ENCODE measurements around the gene COIL. TPM values are rescaled to one million over a fixed set of nuclear protein-coding genes. Genes with fewer than 3 reads are reported as not detected.

The COIL gene
- total RNA-seq, 1 donor = 13.3 TPM

DNA sequence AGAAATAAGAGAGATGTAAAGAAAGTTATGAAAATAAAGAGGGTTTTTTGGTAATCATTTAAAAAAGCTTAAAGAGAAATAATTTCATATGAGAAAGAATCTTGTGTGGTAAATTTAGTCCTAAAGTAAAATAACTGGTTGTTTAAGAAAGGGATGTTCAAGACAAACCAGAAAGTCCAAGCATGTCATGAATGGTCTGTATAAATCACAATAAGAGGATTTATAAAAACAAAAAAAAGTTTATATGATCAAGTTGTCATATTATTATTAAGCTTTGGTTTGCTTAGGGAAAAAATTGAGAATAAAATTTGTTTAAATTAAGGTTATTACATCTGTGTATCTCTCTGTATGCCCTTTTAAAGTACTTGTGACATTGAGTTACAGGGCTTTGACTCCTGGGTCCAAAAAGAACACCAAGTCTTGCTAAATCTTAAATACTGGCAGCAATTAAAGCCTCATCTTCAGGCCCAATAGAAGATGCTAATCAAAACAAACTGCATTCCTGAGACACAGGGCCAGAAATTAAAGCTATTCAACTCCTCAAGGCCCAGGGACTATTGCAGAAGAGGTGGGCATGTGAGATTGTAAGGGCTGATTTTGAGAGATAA lies 31.4 kb downstream of the COIL start:
- no peak overlapping the region for H3K4me3 ChIP-seq (ENCODE audit: low read depth, low read length)
- DNase-seq (ENCODE audit: low read depth) = no peak
- TF ChIP-seq, protein P1, sequence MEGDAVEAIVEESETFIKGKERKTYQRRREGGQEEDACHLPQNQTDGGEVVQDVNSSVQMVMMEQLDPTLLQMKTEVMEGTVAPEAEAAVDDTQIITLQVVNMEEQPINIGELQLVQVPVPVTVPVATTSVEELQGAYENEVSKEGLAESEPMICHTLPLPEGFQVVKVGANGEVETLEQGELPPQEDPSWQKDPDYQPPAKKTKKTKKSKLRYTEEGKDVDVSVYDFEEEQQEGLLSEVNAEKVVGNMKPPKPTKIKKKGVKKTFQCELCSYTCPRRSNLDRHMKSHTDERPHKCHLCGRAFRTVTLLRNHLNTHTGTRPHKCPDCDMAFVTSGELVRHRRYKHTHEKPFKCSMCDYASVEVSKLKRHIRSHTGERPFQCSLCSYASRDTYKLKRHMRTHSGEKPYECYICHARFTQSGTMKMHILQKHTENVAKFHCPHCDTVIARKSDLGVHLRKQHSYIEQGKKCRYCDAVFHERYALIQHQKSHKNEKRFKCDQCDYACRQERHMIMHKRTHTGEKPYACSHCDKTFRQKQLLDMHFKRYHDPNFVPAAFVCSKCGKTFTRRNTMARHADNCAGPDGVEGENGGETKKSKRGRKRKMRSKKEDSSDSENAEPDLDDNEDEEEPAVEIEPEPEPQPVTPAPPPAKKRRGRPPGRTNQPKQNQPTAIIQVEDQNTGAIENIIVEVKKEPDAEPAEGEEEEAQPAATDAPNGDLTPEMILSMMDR (IDR thresholded peaks at IDR 0.05; ENCODE audit: insufficient read depth, low read length) = no peak

DNA sequence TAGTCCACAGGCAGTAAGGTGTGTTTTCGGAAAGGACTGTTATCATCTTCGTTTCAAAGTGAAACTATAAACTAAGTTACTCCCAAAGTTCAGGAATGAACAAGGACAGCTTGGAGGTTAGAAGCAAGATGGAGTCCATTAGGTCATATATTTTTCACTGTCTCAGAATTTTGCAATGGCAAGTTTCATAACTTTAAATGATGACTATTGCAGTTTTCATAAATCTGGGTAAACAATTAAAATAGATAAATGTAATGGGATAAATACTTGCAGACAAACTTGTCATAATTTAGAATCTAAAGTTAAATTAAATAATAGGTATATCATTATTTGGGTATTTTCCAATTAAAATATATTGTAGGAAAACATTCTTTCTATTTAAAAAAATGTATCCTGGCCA lies 32.3 kb downstream of the COIL start:
- TF ChIP-seq, protein P1 (IDR thresholded peaks at IDR 0.05; ENCODE audit: insufficient read depth, low read length) = no peak

DNA sequence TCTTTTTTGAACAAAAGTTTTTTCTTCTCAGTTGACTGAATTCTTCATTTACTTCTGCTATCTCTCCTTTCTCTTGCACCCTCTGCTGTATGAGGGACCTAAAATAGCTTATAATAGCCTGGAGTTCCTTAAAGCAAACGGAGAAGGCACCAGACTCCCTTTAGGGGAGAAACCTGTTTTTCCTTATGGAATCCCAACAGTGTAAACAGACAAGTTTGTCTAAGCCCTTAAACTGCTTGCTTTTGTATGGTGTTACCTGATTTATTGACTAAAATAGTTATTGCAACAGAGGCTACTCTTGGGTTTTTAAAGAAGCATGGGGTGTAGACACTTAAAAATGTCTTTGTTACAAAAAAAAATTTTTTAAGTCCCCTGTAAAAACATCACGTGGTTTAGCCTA lies 34.1 kb downstream of the COIL start:
- H3K4me3 ChIP-seq (ENCODE audit: low read depth, low read length) = no peak overlapping the region
- no peak for DNase-seq (ENCODE audit: low read depth)
- TF ChIP-seq, protein P1 (IDR thresholded peaks at IDR 0.05; ENCODE audit: insufficient read depth, low read length) = no peak

More for the DNA sequence above, 32.3 kb downstream of the COIL start:
- DNase-seq (ENCODE audit: low read depth) = no peak
- no peak overlapping the region for H3K4me3 ChIP-seq (ENCODE audit: low read depth, low read length)

DNA sequence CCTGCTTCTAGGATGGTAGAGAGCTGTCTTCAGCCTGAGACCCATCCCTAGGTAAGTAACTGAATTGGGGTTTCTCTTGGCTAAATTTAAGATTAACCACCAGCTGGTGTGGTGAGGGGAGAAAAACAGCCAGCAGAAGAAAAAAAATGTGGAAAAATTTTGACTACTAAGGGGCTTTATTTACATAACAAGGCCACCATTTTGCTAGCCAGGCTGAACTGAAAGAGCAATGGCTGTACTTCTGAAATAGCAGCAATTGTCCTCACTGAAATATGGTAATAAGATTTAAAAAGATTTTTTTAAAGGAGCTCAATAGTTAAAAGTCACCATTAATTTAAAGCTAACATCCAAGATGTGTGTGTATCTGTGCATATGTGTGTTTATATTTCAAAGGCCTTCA lies 34.6 kb downstream of the COIL start:
- no peak for DNase-seq (ENCODE audit: low read depth)
- H3K4me3 ChIP-seq (ENCODE audit: low read depth, low read length) = no peak overlapping the region
- TF ChIP-seq, protein P1 (IDR thresholded peaks at IDR 0.05; ENCODE audit: insufficient read depth, low read length) = no peak

DNA sequence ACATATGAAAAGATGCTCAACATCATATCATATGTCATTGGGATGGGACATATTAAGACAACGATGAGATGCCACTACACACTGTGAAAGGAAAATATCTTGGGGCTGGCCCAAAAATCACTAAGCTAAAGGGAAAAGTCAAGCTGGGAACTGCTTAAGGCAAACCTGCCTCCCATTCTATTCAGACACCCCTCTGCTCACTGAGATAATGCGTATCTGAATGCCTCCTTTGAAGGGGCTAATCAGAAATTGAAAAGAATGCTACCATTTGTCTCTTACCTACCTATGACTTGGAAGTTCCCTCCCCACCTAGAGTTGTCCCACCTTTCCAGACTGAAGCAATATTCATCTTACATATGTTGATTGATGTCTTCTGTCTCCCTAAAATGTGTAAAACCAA lies 35.8 kb downstream of the COIL start:
- no peak for DNase-seq (ENCODE audit: low read depth)
- TF ChIP-seq, protein P1 (IDR thresholded peaks at IDR 0.05; ENCODE audit: insufficient read depth, low read length) = no peak
- no peak overlapping the region for H3K4me3 ChIP-seq (ENCODE audit: low read depth, low read length)

DNA sequence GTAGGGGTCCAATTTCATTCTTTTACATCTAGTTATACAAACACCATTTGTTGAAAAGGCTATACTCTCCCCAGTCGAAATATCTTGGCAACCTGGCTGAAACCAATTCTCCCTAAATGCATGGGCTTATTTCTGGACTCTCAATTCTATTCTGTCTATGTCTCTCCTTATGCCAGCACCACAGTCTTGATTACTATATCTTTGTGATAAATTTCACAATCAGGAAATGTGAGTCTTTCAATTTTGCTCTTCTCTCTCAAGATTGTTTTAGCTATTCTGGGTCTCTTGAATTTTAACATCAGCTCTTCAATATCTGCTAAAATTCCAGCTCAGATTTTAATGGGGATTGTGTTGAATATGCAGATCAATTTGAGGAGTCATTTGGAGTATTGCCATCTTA lies 41.1 kb downstream of the COIL start:
- TF ChIP-seq, protein P1 (IDR thresholded peaks at IDR 0.05; ENCODE audit: insufficient read depth, low read length) = no peak
- DNase-seq (ENCODE audit: low read depth) = no peak

DNA sequence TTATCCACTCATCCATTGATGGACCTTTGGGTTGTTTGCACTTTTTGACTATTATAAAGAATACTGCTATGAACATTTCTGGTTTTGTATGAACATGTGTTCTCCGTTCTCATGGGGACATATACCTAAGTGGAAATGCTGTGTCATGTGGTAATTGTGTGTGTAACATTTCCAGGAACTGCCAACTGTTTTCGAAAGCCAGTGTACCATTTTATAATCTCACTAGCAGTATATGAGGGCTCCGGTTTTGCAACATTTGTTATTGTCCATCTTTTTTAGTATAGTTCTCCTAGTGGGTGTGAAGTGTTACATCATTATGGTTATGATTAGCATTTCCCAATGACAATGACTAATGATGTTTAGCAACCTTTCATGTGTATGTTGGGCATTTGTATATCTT lies 41.9 kb downstream of the COIL start:
- H3K4me3 ChIP-seq (ENCODE audit: low read depth, low read length) = no peak overlapping the region
- DNase-seq (ENCODE audit: low read depth) = peak; percentile 53
- TF ChIP-seq, protein P1 (IDR thresholded peaks at IDR 0.05; ENCODE audit: insufficient read depth, low read length) = no peak

More for the DNA sequence above, 41.1 kb downstream of the COIL start:
- no peak overlapping the region for H3K4me3 ChIP-seq (ENCODE audit: low read depth, low read length)
